A549 (cell line): ENCODE results near the gene CNTN3. TPM values are rescaled to one million over a fixed set of nuclear protein-coding genes. Genes with fewer than 3 reads are reported as not detected.

ENCODE experiments used
- ATAC-seq, 2 experiments: fragments of 200-7000 bp in 1 of 2; fragments of >200 bp in 1 of 2; cut with Nextera tagmentation in 1 of 2; cut with Tn5 transposase in 1 of 2; 3 replicates each; pipeline versions ENCODE4 v1.8.0 to v1.9.1; 2018 to 2020; ENCODE audit warnings: mild to moderate bottlenecking in 1 of 2, moderate library complexity in 1 of 2
- CTCF ChIA-PET: fragments of 300-600 bp; sonication (Branson Sonifier 250); formaldehyde crosslinking; extraction: SDS; loops from one replicate; lab custom pipeline; 2021; ENCODE audit warnings: antibody characterized with exemption, inconsistent platforms; lab: Yijun Ruan, JAX
- POLR2A ChIA-PET: fragments of 350-600 bp; formaldehyde crosslinking; extraction: SDS; loops from one replicate; lab custom pipeline; 2021; ENCODE audit warnings: antibody characterized with exemption, inconsistent platforms; lab: Yijun Ruan, JAX
- DNase-seq, 2 experiments: peaks; one replicate each; pipeline versions ENCODE4 v3.0.0 to v3.0.0-alpha.2; 2011 to 2016; ENCODE audit warnings: low read depth in 1 of 2, low spot score in 1 of 2
- FAIRE-seq: peaks from 2 replicates; lab custom pipeline; 2011; peaks lifted over from hg19 to GRCh38; lab: Jason Lieb, UNC
- H3K27ac ChIP-seq, 2 experiments: fragments of >200 bp; sonication (Bioruptor Twin); formaldehyde crosslinking; 3 replicates each; pipeline ENCODE4 v1.5.1; 2016 to 2017
- H3K4me1 ChIP-seq: fragments of >200 bp; sonication (Bioruptor Twin); formaldehyde crosslinking; 3 replicates; pipeline ENCODE4 v1.6.1; 2016
- H3K4me2 ChIP-seq: fragments of >200 bp; sonication (Bioruptor Twin); formaldehyde crosslinking; 3 replicates; pipeline ENCODE4 v1.6.1; 2016
- H3K4me3 ChIP-seq: fragments of >200 bp; sonication (Bioruptor Twin); formaldehyde crosslinking; 3 replicates; pipeline ENCODE4 v1.5.1; 2016
- H3K9me3 ChIP-seq: fragments of >200 bp; sonication (Bioruptor Twin); formaldehyde crosslinking; 3 replicates; pipeline ENCODE4 v1.6.1; 2016
- BHLHE40 ChIP-seq: IDR thresholded peaks from 2 replicates; pipeline ENCODE4 v1.6.1; 2012; ENCODE audit warnings: low read depth, low read length, inconsistent platforms
- CBX2 ChIP-seq: fragments of 200-600 bp; sonication (generic); IDR thresholded peaks from 2 replicates; pipeline ENCODE4 v1.6.1; 2016; ENCODE audit warnings: low read depth, mild to moderate bottlenecking, borderline replicate concordance
- CBX8 ChIP-seq: fragments of 200-600 bp; sonication (generic); IDR thresholded peaks from 2 replicates; pipeline ENCODE4 v1.6.1; 2016
- CTCF ChIP-seq: fragments of >200 bp; sonication (Bioruptor Twin); formaldehyde crosslinking; IDR thresholded peaks from 3 replicates; pipeline ENCODE4 v1.5.1; 2016
- EHMT2 ChIP-seq: fragments of 200-600 bp; sonication (generic); IDR thresholded peaks from 2 replicates; pipeline ENCODE4 v1.6.1; 2016; ENCODE audit warnings: antibody characterized with exemption, low read depth, mild to moderate bottlenecking, moderate library complexity
- EP300 ChIP-seq, 2 experiments: fragments of >200 bp; sonication (Bioruptor Twin); formaldehyde crosslinking; IDR thresholded peaks; 2 replicates in 1 of 2; 3 replicates in 1 of 2; pipeline ENCODE4 v1.6.1; 2016 to 2017
- FOSB ChIP-seq: fragments of 250-450 bp; sonication (Bioruptor Pico); IDR thresholded peaks from 2 replicates; pipeline ENCODE4 v1.5.0; 2020; ENCODE audit warnings: mild to moderate bottlenecking, moderate library complexity
- HDAC2 ChIP-seq: fragments of 200-600 bp; sonication (generic); IDR thresholded peaks from 2 replicates; pipeline ENCODE4 v1.6.1; 2016
- JUNB ChIP-seq: fragments of >200 bp; sonication (Bioruptor Twin); formaldehyde crosslinking; IDR thresholded peaks from 2 replicates; pipeline ENCODE4 v1.6.1; 2016
- MAX ChIP-seq: IDR thresholded peaks from 2 replicates; pipeline ENCODE4 v1.6.1; 2012
- MAZ ChIP-seq: fragments of 150-350 bp; IDR thresholded peaks from 2 replicates; pipeline ENCODE4 v1.6.1; 2014; ENCODE audit warnings: antibody characterized with exemption, low read depth, low read length, borderline replicate concordance
- PBX3 ChIP-seq: IDR thresholded peaks from 2 replicates; pipeline ENCODE4 v1.6.1; 2012
- PHF8 ChIP-seq: fragments of 200-600 bp; sonication (generic); IDR thresholded peaks from 2 replicates; pipeline ENCODE4 v1.6.1; 2016; ENCODE audit warnings: low read depth, mild to moderate bottlenecking, antibody characterized with exemption, moderate library complexity, borderline replicate concordance
- POLR2A ChIP-seq: IDR thresholded peaks from 2 replicates; pipeline ENCODE4 v1.6.1; 2012; ENCODE audit warnings: mild to moderate bottlenecking, low read length
- RARB ChIP-seq: fragments of 250-450 bp; sonication (Bioruptor Pico); IDR thresholded peaks from 2 replicates; pipeline ENCODE4 v1.8.0; 2021; ENCODE audit warnings: mild to moderate bottlenecking, moderate library complexity
- RCOR1 ChIP-seq: fragments of 150-350 bp; IDR thresholded peaks from 2 replicates; pipeline ENCODE4 v1.6.1; 2014; ENCODE audit warnings: antibody characterized with exemption, low read length, low read depth
- SMC3 ChIP-seq: fragments of >200 bp; sonication (Bioruptor Twin); formaldehyde crosslinking; IDR thresholded peaks from 3 replicates; pipeline ENCODE4 v1.6.1; 2018; ENCODE audit warnings: inconsistent platforms
- USF2 ChIP-seq: fragments of 450-650 bp; IDR thresholded peaks from 2 replicates; pipeline ENCODE4 v1.6.1; 2014; ENCODE audit warnings: antibody characterized with exemption
- ZFP36 ChIP-seq: fragments of 450-650 bp; IDR thresholded peaks from 2 replicates; pipeline ENCODE4 v1.6.1; 2014; ENCODE audit warnings: borderline replicate concordance; ENCODE audit not compliant: partially characterized antibody
- ZSCAN20 ChIP-seq: fragments of 250-450 bp; sonication (Bioruptor Pico); IDR thresholded peaks from 2 replicates; pipeline ENCODE4 v1.8.0; 2022; ENCODE audit warnings: mild to moderate bottlenecking, moderate library complexity
- WGBS: methylation state at CpG from one replicate; pipeline ENCODE4 v1.1.6; 2017; ENCODE audit errors: missing lambda C conversion rate; 5-methylcytosine and 5-hydroxymethylcytosine counted together
- polyA plus RNA-seq, 4 experiments: library from polyadenylated mRNA; depleted of rRNA in 3 of 4; stranded (reverse); fragments of >200 nt; fragmentation: RNase III in 1 of 4; extraction: RNeasy Plus Mini Kit Qiagen cat#74134 plus additional on column Dnase treatment in 1 of 4; gene quantifications; 2 replicates in 3 of 4; 3 replicates in 1 of 4; pipeline ENCODE4 v1.2.3, GENCODE V29; 2011 to 2017
- TF ChIP-seq, protein P1 (sequence below): fragments of 250-450 bp; sonication (Bioruptor Pico); IDR thresholded peaks from 2 replicates; pipeline ENCODE4 v1.5.0; 2020; ENCODE audit warnings: low read depth, mild to moderate bottlenecking, moderate library complexity
- TF ChIP-seq, protein P2 (sequence below): fragments of >200 bp; sonication (Bioruptor Twin); formaldehyde crosslinking; IDR thresholded peaks from 3 replicates; pipeline ENCODE4 v1.6.1; 2016
- TF ChIP-seq, protein P3 (sequence below): fragments of 250-450 bp; sonication (Bioruptor Pico); IDR thresholded peaks from 2 replicates; pipeline ENCODE4 v1.5.0; 2021; ENCODE audit warnings: mild to moderate bottlenecking, moderate library complexity, borderline replicate concordance

The CNTN3 gene
- polyA plus RNA-seq, 2 of the 4 experiments (the other 2 are of a cell fraction): not detected

- no peaks in the 10 kb centered on the region for H3K9me3 ChIP-seq
- no peak overlapping the region for H3K4me3 ChIP-seq
- H3K4me1 ChIP-seq: no peaks in the 10 kb centered on the region
- H3K27ac ChIP-seq: no peak overlapping the region
- POLR2A ChIA-PET: no interaction called here
- FAIRE-seq: no peak
- no peak for ATAC-seq
- no peak for DNase-seq
- 1% methylated on average over 2 of the region's 2 CpGs for WGBS
- TF ChIP-seq RCOR1 (no peak), POLR2A (no peak), CBX8 (no peak), EHMT2 (no peak)
- TF ChIP-seq, protein P1, sequence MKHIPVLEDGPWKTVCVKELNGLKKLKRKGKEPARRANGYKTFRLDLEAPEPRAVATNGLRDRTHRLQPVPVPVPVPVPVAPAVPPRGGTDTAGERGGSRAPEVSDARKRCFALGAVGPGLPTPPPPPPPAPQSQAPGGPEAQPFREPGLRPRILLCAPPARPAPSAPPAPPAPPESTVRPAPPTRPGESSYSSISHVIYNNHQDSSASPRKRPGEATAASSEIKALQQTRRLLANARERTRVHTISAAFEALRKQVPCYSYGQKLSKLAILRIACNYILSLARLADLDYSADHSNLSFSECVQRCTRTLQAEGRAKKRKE (CRISPR knock-in tag): no peak
- CTCF ChIA-PET: no interaction called here
- no peak overlapping the region for H3K4me2 ChIP-seq
Observed at GRCh38 chr3:74602471-74602870, 12.0 kb downstream of the CNTN3 start.

DNA sequence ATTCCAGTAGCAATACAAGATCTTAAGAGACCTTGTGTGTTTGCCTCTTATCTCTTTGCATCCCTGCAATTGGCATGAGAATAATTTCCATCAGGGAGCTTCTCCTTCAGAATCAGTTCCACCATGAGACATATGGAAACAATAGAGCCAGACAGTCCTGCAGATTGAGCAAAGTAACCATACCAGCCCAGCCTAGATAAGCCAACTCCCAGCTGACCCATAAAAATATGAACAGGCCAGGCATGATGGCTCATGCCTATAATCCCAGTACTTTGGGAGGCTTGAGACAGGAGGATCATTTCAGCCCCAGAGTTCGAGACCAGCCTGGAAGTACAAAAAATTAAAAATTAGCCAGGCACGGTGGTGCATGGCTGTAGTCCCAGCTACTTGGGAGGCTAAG lies 12.7 kb downstream of the CNTN3 start:
- no peak for DNase-seq
- no peak overlapping the region for H3K4me3 ChIP-seq
- 21% methylated on average over 2 of the region's 2 CpGs for WGBS
- ATAC-seq: no peak
- no peaks in the 10 kb centered on the region for H3K4me1 ChIP-seq
- no peak for FAIRE-seq
- no peaks in the 10 kb centered on the region for H3K9me3 ChIP-seq
- no peak for TF ChIP-seq HDAC2
- TF ChIP-seq, protein P2, sequence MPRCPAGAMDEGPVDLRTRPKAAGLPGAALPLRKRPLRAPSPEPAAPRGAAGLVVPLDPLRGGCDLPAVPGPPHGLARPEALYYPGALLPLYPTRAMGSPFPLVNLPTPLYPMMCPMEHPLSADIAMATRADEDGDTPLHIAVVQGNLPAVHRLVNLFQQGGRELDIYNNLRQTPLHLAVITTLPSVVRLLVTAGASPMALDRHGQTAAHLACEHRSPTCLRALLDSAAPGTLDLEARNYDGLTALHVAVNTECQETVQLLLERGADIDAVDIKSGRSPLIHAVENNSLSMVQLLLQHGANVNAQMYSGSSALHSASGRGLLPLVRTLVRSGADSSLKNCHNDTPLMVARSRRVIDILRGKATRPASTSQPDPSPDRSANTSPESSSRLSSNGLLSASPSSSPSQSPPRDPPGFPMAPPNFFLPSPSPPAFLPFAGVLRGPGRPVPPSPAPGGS: no peak
- TF ChIP-seq CBX2: no peak
- no peak for TF ChIP-seq RARB (CRISPR knock-in tag)
- TF ChIP-seq BHLHE40: no peak
- TF ChIP-seq EP300 (IDR thresholded peaks at IDR 0.05): no peak
- no peak for TF ChIP-seq ZSCAN20 (CRISPR knock-in tag)
- TF ChIP-seq MAX: no peak
- no peak for TF ChIP-seq PBX3
- no peak for TF ChIP-seq CBX8
- TF ChIP-seq MAZ: no peak
- TF ChIP-seq, protein P1 (CRISPR knock-in tag): no peak
- TF ChIP-seq USF2: no peak
- no peak for TF ChIP-seq SMC3
- no peak for TF ChIP-seq CTCF
- TF ChIP-seq FOSB (CRISPR knock-in tag): no peak
- TF ChIP-seq ZFP36: no peak
- TF ChIP-seq PHF8: no peak
- TF ChIP-seq JUNB: no peak
- TF ChIP-seq, protein P3, sequence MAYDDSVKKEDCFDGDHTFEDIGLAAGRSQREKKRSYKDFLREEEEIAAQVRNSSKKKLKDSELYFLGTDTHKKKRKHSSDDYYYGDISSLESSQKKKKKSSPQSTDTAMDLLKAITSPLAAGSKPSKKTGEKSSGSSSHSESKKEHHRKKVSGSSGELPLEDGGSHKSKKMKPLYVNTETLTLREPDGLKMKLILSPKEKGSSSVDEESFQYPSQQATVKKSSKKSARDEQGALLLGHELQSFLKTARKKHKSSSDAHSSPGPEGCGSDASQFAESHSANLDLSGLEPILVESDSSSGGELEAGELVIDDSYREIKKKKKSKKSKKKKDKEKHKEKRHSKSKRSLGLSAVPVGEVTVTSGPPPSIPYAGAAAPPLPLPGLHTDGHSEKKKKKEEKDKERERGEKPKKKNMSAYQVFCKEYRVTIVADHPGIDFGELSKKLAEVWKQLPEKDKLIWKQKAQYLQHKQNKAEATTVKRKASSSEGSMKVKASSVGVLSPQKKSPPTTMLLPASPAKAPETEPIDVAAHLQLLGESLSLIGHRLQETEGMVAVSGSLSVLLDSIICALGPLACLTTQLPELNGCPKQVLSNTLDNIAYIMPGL (CRISPR knock-in tag): no peak
- ChIA-PET POLR2A (no interaction called here), CTCF (no interaction called here)
- no peak overlapping the region for H3K27ac ChIP-seq
- H3K4me2 ChIP-seq: no peak overlapping the region
